ENCODE data around the gene ST14. TPM values are rescaled to one million over a fixed set of nuclear protein-coding genes. Genes with fewer than 3 reads are reported as not detected.

The ST14 gene
- total and polyA plus RNA-seq, 8 donors, result 37.5 to 101 (median 48.5) TPM

DNA sequence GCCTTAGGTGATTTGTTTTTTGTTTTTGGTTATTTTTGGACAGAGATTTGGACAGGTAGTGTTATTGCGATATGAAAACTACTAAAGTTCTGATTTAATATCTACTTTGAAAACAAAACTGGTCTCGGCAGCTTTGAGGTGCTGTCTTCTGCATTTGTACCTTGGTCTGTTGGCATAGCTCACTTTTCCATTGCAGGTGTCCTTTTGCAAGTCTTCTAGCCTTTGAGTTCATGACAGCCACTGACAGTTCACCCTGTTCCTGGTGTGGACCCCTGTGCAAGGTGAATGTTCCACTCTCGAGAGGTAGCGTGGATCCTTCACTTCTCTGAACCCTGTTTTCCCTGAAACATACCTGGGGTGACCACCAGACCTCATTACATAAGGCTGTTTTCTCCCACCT lies 44.9 kb upstream of the ST14 start:
- H3K4me3 ChIP-seq, result no peak overlapping the region
- TF ChIP-seq, protein P1, sequence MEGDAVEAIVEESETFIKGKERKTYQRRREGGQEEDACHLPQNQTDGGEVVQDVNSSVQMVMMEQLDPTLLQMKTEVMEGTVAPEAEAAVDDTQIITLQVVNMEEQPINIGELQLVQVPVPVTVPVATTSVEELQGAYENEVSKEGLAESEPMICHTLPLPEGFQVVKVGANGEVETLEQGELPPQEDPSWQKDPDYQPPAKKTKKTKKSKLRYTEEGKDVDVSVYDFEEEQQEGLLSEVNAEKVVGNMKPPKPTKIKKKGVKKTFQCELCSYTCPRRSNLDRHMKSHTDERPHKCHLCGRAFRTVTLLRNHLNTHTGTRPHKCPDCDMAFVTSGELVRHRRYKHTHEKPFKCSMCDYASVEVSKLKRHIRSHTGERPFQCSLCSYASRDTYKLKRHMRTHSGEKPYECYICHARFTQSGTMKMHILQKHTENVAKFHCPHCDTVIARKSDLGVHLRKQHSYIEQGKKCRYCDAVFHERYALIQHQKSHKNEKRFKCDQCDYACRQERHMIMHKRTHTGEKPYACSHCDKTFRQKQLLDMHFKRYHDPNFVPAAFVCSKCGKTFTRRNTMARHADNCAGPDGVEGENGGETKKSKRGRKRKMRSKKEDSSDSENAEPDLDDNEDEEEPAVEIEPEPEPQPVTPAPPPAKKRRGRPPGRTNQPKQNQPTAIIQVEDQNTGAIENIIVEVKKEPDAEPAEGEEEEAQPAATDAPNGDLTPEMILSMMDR (IDR thresholded peaks at IDR 0.05), result no peak
- ATAC-seq (peak in 2 of 4 donors; percentile 25 to 39), FAIRE-seq (no peak), DNase-seq (no peak)
- 51 to 62% methylated on average over 4 of the region's 4 CpGs for WGBS, 2 donors
- H3K27ac ChIP-seq, result peak overlapping the region in 1 of 4 donors; percentile 9
- H3K27me3 ChIP-seq, result no peaks in the 10 kb centered on the region
- intact Hi-C loops (cut with DNase I), result no loop called here
- H3K36me3 ChIP-seq, result peaks cover 0 to 11% (median 4%) of the 10 kb centered on the region in 3 donors
- H3K9me3 ChIP-seq, result no peaks in the 10 kb centered on the region
- H3K4me1 ChIP-seq, result peaks cover 12 to 15% (median 14%) of the 10 kb centered on the region in 3 donors

DNA sequence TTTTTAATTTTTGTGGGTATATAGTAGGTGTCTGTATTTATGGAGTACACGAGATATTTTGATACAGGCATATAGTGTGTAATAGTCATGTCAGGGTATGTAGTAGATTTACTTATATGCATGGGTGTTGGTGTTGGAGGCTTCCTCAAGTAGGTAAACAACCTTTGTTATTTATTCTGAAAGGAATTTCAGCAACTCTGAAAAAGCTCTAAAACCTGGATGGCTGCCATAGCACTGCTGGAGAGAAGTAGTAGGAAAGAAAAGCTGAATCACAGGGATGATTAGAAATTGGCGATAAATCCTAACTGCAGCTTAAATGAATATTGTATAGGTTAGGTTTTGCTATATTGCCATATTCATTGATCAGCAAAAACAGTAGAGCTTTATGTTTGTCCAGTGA lies 44.4 kb upstream of the ST14 start:
- intact Hi-C loops (cut with DNase I), result no loop called here
- ATAC-seq (peak in 3 of 4 donors; percentile 23 to 41 (median 32)), DNase-seq (no peak), FAIRE-seq (no peak)
- no peaks in the 10 kb centered on the region for H3K27me3 ChIP-seq
- peaks cover 0 to 11% (median 4%) of the 10 kb centered on the region in 3 donors for H3K36me3 ChIP-seq
- H3K4me3 ChIP-seq, result no peak overlapping the region
- no peaks in the 10 kb centered on the region for H3K9me3 ChIP-seq
- H3K27ac ChIP-seq, result no peak overlapping the region
- H3K4me1 ChIP-seq, result peaks cover 12 to 19% (median 19%) of the 10 kb centered on the region in 3 donors
- 48 to 56% methylated on average over 2 of the region's 2 CpGs for WGBS, 2 donors
- TF ChIP-seq, protein P1 (IDR thresholded peaks at IDR 0.05), result no peak

DNA sequence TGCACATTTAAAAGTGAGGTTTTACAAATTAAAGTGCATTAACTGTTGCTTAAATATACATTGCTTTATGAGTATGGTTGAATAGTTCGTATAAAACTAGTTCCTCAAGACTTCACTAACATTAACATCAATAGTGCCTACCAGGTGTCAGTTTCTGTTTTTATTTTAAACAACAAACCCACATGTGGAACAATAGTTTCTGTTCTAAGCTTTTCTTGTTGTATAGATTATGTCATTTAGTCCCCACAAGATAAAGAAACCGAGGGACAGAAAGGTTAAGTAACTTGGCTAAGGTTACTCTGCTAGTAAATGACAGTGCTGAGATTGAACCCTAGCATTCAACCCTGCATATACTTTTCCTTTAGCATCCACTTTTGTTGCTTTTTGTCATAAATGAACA lies 41.4 kb upstream of the ST14 start:
- 64 to 79% methylated on average over 2 of the region's 2 CpGs for WGBS, 2 donors
- peaks cover 12 to 24% (median 23%) of the 10 kb centered on the region in 3 donors for H3K4me1 ChIP-seq
- no peak for FAIRE-seq

DNA sequence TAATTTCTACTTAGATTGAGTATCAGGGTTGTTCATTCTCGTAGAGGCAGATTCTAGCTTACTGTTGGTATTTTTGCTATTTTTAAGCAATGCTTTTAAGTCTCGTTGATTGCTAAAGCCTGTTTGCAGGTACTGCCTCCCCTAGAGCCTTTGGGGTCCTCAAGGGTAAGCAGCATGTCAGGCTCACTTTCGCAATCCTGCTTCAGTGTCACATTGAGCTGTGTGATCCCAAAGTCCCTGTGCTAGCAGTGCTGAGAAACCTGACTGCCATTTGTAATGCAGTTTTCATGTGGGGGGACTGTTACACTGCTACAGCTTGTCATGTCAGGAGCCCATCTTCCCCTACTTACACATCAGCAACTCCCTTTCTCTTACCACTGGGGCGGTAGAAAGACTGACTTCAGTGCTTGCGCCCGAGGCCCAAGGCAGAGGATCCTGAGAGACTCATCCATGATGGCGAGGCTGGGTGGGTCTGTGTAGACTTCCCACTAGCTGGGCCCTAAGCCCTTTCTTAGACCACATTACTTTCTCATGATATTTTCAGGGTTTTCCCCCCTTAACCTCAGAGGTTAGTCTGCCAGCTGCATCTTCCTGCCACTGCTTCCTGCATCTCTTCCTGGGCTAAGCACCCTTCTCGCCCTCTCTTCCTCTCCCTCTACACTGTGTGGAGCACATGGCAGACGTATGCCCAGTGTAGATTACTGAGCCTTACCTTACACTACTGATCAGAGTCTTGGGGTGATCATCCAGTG lies 40.8 kb upstream of the ST14 start:
- peaks cover 12 to 24% (median 23%) of the 10 kb centered on the region in 3 donors for H3K4me1 ChIP-seq
- H3K36me3 ChIP-seq, result peaks cover 0 to 21% (median 15%) of the 10 kb centered on the region in 3 donors
- H3K4me3 ChIP-seq, result no peak overlapping the region
- H3K27me3 ChIP-seq, result no peaks in the 10 kb centered on the region
- FAIRE-seq, result no peak
- ATAC-seq, result no peak
- H3K9me3 ChIP-seq, result no peaks in the 10 kb centered on the region
- no peak overlapping the region for H3K27ac ChIP-seq
- intact Hi-C loops (cut with DNase I), result no loop called here
- no peak for DNase-seq
- WGBS, 2 donors, result 87 to 92% methylated on average over 9 of the region's 9 CpGs
- TF ChIP-seq, protein P1 (IDR thresholded peaks at IDR 0.05), result no peak

More for the DNA sequence above, 41.4 kb upstream of the ST14 start:
- peaks cover 0 to 15% (median 10%) of the 10 kb centered on the region in 3 donors for H3K36me3 ChIP-seq
- H3K27me3 ChIP-seq, result no peaks in the 10 kb centered on the region
- H3K4me3 ChIP-seq, result no peak overlapping the region
- intact Hi-C loops (cut with DNase I), result no loop called here
- DNase-seq (no peak), ATAC-seq (no peak)
- no peak overlapping the region for H3K27ac ChIP-seq
- no peaks in the 10 kb centered on the region for H3K9me3 ChIP-seq
- TF ChIP-seq, protein P1 (IDR thresholded peaks at IDR 0.05), result no peak

DNA sequence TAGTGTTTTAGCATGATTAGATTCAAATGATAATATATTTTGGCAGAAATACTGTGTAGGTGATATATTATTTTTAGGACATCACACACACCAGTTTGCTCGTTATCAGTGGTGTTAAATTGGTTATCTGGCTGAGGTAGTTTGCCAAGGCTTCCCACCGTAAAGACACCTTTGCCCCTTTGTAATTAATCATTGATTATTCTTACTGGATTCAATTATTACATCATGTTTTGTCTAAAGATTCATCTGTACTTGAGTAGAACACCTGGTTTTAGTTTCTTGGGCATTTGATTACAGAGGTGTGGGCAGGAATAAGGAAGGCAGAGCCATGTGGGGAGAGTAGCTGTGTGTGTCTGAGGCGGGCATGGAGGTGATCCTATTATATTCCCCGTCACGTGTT lies 39.5 kb upstream of the ST14 start:
- Histone ChIP-seq H3K36me3 (peaks cover 0 to 27% (median 15%) of the 10 kb centered on the region in 3 donors), H3K9me3 (no peaks in the 10 kb centered on the region), H3K27me3 (no peaks in the 10 kb centered on the region), H3K4me3 (no peak overlapping the region), H3K4me1 (peaks cover 7 to 16% (median 15%) of the 10 kb centered on the region in 3 donors), H3K27ac (no peak overlapping the region)
- DNase-seq (no peak), ATAC-seq (no peak), FAIRE-seq (no peak)
- intact Hi-C loops (cut with DNase I), result no loop called here
- TF ChIP-seq, protein P1 (IDR thresholded peaks at IDR 0.05), result no peak
- WGBS, 2 donors, result 56 to 59% methylated on average over 5 of the region's 5 CpGs
